Activated CD4-positive, alpha-beta T cell treated with anti-CD3 and anti-CD28 coated beads for 1 hour (primary cell): ENCODE measurements around the gene SLC8A3.

Source experiments
- DNase-seq: peaks from one replicate; pipeline ENCODE4 v3.0.0-alpha.2; 2020

Gene SLC8A3

DNA sequence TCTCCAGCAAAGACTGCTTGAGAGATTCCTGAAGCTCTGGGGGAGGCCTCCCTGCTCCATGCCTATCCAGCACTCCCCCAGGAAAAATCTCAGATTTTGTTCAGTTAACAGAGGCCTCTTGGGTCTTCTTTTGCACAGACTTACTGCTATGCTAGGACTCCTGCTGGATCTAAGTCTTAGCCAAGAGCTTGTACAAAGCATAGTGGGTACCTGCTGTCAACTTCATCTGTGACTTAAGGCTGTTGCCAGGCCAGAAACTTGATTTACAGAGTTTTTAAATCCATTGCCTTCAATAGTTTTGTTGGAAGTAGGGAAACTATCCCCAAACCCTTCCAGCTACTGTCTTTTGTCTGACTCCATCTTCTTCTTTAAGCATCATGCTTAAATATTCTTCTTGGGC, 169.1 kb downstream of the SLC8A3 start:
- DNase-seq: no peak

- DNase-seq: no peak
Measured at GRCh38 chr14:70018713-70019211, 170.0 kb downstream of the SLC8A3 start.

DNA sequence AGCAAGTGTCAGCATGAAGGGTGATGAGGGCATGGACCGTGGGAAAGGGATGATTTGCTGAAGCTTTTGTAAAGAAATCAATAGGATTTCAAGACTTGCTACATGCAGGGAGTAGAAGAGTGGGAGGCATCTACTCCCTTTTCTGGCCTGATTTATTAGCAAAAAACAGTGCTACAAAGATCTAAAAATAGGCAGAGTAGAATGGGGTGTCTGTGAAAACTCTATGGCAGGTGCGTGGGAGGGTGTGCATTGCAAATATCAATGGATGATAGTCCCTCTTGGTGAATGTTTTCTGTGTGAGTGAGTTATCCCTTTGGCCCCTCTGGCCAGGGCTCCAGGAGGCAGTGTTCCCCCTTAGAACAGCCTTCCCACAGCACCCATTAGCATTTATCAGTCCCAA, 170.5 kb downstream of the SLC8A3 start:
- DNase-seq: no peak

DNA sequence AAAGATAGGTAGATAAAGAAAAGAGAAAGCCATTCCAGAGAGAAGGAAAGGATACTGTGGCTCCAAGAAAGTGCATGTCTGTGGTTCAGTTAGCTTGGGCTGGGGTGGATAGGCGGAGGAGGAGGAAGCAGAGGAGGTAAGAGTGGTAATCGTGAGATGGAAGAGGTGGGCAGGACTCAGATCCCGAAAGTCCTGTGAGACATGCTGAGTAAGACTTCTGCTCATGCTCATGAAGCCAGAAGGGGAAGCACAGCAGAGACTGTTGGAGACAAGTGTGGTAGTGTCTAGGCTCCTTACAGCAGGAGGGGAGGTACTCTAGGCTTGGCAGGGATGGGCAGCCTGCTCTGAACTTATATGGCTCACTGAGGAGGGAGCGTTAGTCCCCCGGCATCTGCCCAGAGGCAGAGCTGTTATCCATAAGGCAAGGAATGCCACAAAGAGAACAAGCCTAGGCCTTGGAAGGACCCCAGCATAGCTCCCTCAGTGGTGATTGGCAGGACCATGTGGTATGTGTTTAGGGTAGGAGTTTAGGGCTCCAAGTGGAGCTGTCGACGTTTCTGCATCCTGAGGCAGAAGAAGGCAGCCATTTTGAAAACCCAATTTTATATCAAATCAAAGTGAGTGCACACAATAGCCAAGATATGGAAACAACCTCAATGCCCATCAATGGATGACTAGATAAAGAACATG, 174.2 kb downstream of the SLC8A3 start:
- DNase-seq: no peak

DNA sequence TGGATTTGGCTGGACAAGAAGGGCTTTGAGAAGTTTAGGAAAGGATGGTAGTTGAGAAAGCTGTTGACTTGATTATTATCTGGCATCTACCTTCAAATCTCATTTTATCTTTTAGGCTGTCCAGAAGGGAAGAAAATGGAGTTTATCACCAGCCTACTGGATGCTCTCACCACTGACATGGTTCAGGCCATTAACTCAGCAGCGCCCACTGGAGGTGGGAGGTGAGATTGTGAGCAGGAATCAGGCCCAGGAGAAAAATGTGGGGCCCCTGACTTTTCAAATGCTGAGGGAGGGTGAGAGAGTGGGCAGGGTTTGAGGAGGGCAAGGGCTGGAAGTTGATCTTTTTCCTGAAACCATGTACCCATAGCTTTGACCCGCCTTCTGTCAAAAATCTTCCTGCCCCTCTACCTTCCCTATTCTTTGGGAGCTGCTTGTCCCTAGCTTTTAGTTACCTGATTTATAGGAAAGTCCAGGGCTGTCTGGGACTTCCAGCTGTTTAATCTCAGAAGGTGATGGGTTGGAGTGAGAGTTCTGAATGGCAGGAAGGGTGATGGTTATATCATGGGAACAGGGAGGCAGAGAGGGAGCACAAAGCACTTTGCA, 175.4 kb downstream of the SLC8A3 start:
- DNase-seq: no peak

GRCh38 chr14:70011708-70012107, 177.0 kb downstream of the SLC8A3 start:
- no peak for DNase-seq

DNA sequence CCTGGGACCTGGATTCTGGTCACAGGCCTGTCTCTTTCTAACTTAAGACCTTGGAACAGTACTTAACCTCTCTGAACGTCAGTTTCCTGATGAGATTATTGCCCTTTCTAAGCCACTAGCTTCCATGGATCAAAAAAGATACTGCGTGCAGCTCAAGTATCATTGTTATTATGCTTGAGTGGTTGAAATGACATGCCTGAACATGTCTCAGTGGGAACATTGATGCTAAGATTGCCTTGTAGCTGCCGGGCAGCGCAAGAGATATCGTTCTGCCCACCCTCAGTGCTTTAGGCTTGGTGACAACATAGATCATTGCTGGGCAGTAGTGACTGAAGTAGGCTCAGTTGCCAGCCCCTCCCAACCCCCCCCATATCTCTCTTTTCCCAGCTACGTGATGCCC, 177.7 kb downstream of the SLC8A3 start:
- DNase-seq: no peak

GRCh38 chr14:70009961-70010360, 178.8 kb downstream of the SLC8A3 start:
- DNase-seq: no peak

GRCh38 chr14:70008284-70009262, 180.2 kb downstream of the SLC8A3 start:
- DNase-seq: no peak

- no peak for DNase-seq
Measured at GRCh38 chr14:70006699-70007098, 182.1 kb downstream of the SLC8A3 start.

DNA sequence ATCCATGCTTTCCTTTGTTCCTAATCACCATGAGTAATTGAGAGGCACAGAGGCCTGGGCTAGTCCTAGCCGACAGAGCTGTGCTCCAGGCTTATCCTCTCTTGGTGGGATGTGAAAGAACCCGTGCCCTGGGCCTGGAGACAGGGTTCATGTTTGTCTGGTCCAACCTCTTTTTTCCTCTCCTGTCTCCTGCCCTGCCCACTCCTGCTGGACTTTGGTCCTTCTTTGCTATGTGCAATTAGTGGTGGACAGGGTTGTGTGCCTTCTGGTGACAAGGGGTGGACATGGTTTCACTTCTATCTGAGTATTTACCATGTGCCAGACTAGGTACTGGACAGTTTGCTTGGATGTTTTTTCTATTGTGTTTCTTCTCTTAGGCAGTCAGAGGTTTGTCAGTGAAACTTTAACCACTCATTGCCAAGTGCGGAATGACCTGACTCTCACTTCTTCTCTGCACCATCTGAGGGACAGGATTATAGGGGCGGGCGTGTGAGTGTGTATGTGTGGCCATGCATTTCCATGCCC, 183.4 kb downstream of the SLC8A3 start:
- no peak for DNase-seq

DNA sequence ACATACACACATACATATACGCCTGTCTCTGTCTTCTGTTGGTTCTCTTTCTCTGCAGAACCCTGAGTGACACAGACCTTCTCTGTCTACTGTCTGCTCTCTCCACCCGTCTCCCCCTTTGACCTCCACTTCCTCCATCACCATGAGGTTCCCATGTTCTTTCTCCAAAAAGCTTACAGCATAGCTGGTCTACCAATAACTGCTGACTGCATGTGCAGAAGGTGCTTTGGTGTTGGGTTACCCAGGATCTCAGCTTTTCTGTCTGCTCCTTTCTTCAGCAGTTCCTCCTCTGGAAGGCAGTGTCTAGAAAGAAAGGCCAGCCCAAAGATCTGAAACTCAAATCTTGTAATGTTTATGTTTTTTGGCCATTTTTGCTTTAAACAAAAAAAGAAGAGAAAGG, 184.0 kb downstream of the SLC8A3 start:
- DNase-seq: no peak

DNA sequence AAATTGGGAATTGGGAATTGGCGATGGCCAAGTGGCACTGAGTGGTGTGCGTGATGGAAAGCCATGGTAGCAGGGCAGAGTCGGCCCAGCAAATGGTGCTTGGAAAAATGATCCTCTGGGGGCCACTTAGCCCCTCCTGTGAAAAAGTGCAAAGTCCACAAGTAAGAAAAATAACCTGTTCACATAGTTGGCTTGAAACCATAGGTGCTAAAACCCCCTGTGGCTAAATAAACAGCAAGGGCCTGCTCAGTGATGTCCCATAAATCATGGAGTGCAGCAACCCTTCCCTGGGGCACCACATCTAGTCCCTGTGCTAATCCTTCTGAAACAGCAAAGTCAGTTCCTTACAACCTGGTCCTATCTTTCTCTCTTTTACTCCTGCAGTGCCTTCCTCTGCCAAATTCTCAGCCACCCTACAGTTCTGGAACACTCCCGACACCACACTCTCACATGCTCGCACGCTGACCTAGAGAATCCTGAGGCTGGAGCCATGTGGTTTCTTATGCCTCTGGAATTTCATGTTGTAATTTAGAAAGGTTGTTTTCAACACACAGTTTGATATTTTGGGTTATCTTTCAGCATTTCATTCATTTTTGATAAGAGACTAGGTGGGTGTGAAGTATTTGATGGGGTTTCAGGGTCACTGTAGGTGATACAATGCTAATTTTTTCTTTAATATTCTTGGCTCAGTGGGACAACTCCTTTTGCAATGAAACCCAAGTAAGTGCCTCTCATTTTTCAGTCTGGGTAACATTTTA, 186.0 kb downstream of the SLC8A3 start:
- DNase-seq: no peak

- DNase-seq: no peak
Measured at GRCh38 chr14:70000601-70001000, 188.2 kb downstream of the SLC8A3 start.

- DNase-seq: no peak
Measured at GRCh38 chr14:69999261-69999674, 189.5 kb downstream of the SLC8A3 start.

GRCh38 chr14:69997849-69998248, 190.9 kb downstream of the SLC8A3 start:
- no peak for DNase-seq

GRCh38 chr14:69996216-69996615, 192.5 kb downstream of the SLC8A3 start:
- no peak for DNase-seq
